HK-2 (cell line): ENCODE data around the gene HBM.
A peak's percentile ranks its signal among the peaks of the same experiment; 100 is the strongest.
"Not testable (repeated sequence)": the region's sequence is repeated elsewhere in the genome, so short reads cannot be mapped to it uniquely, and the experiment has no call there.

Experiments used
- DNase-seq: peaks from one replicate; pipeline ENCODE4 v3.0.0-alpha.2; 2018; ENCODE audit not compliant: unreplicated experiment

The HBM gene

DNA sequence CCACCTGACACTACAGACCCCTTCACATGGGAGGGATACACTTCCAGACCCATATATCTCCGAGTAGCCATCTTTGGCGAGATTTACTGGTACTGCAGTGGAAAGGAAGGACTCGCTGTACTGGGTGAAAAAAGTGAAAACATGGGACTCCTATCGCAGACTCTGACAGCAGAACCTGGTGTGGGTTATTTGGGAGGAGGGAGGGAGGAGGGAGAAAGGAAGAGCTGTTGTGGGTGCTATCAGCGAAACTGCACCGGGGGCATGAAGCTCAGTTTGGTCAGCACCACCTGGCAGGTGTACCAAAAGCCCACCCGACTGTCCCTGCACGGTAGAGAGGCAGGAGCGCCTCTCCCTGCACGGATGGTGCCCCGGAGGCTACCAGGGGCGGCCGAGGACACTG, 19.4 kb downstream of the HBM start:
- no peak for DNase-seq

DNA sequence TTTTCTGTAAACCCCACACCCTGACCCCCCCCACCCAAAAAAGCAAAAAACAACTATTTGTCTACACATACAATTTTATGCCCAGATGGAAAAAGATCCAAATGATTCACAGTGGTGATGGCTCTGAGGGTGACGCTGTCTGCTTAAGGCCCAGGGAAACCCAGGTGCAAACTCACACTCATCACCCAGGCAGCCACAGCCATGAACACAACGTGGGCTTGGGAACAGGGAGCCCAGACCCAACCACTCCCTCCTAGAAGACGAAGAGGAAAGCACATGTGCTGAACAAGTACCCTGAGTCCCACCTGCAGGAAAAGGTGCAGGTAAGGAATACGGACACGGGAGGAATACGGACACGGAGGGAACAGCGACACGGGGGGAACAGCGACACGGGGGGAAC, 19.9 kb downstream of the HBM start:
- DNase-seq = no peak

DNA sequence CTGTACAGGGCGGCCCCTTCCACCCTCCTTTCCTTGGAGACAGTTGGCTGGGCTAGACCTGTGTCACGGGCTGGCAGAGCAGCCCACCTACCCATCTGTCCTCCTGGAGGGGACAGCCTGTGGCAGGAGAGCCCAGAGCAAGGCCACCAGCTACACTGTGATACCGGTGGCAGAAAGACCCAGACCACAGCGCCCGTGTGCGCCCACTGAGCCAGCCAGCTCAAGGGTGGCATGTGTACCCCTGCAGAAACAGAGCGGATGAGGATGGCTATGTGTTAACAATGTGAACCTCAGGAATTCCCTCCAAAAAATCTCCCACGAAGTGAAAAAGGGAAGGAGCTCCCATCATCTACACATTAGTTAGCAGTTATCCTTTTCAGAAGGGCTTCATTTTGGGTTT, 21.6 kb downstream of the HBM start:
- DNase-seq = no peak

DNA sequence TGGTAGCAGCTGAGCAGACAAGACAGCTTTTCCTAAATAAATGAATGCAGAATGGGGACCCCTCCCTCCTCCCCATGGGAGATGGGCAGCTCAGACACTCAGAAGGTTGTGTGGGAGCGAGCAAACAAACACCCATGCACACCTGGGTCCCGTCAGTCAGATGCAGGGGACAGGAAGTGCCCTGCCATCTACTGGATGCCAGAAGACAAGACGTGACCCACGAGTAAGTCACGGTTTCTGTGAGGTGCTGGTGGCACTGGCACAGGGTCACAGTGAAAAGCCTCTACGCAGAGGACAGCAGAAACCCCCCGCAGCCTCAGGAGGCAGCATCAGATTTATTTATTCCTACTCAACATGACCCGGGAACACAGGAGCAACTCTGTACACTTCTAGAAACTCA, 22.9 kb downstream of the HBM start:
- no peak for DNase-seq

DNA sequence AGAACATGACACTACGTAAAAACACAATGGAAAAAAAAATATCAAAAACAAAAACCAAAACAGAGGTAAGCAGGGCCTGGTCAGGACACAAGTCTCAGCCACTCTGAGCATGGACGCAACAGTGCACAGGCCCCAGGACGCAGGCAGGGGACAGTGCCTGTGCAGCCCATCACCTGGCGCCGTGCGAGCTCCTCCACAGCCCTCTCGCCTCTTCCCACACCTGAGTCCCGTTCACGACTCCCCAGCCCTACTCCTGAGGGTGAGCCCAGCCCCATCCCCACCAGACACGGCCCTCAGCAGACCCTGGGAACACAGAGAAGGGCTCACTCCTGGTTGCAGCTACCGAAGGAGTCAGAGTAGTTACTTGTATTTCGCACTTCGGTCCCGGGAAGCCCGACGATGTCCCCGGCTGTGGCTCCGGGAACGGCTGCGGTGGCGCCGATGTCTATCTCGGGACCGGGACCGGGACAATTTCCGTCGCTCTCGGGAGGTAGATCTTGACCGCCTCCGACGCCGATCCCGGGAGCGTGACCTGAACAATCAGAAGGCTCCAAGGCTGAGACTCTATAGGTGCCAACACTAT, 23.9 kb downstream of the HBM start:
- no peak for DNase-seq

DNA sequence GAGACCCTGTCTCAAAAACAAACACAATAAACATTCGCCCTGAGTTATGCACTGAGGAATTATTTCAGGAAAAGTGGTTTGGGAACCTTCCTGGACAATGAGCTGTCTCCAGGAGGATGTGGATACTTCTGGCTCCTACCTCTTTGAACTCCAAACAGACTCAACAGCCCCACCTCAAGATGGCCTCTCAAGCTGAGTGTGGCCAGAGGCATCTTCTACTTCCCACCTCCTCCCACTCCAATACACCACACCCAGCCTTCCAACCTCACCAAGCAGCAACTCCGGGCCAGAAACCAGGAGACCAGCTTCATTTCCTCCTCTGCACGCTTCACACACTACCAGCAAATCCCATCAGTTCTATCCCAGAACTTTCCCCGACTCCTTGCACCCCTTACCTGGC, 26.1 kb downstream of the HBM start:
- DNase-seq = no peak

DNA sequence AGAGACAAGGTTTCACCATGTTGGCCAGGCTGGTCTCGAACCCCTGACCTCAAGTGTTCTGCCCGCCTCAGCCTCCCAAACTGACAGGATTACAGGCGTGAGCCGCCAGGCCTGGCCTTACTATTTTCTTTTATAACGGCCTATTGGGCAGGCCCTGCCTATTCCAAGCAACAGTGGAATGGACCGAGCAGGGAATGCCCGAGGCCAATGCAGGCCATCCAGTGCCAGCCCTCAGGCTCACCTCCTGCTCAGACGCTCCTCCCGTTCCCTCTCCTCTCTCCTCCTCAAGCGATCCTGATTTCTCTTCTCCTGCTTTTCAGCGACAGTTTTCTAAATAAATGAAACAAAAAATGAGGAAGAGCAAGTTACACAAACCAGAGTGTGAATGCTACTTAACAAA, 26.9 kb downstream of the HBM start:
- no peak for DNase-seq

DNA sequence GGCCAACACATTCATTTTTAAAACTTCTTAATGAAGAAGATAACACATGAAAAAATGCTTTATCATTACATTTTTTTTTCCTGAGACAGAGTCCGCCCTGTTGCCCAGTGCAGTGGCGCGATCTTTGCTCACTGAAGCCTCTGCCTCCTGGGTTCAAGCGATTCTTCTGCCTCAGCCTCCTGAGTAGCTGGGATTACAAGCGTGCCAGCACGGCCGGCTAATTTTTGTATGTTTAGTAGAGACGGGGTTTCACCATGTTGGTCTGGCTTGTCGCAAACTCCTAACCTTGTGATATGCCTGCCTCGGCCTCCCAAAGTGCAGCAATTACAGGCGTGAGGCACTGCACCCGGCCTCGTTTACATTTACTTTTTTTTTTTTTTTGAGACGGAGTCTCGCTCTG, 27.7 kb downstream of the HBM start:
- no peak for DNase-seq

DNA sequence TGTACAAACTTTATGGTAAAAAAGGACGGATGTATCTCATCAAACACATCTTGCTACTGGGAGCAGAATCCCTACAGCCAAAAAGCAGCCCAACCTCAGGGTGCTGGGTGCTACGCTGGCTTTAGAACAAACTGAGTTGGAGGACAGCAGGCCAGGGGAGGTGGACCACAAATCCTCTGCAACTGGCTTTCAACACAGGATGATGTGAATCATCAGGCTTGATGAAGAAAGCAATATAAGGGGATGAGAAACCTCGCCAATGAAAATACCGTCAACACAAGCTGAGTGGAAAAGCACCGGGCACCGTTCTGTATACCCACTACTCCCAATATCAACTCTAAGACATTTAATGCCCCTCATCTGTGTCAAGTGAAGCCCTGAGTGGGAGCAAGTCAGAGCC, 28.7 kb downstream of the HBM start:
- no peak for DNase-seq

DNA sequence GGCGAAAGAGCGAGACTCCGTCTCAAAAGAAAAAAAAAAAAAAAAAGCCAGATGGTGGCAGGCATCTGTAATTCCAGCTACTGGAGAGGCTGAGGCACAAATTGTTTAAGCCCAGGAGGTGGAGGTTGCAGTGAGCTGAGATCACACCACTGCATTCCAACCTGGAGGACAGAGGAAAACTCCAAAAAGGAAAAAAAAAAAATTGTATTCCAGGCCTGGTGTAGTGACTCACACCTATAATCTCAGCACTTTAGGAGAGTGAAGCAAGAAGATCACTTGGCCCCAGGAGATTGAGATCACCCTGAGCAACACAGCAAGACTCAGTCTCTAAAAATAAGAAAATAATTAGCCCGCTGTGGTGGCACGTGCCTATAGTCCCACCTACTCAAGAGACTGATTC, 34.6 kb downstream of the HBM start:
- peak; percentile 5 for DNase-seq

DNA sequence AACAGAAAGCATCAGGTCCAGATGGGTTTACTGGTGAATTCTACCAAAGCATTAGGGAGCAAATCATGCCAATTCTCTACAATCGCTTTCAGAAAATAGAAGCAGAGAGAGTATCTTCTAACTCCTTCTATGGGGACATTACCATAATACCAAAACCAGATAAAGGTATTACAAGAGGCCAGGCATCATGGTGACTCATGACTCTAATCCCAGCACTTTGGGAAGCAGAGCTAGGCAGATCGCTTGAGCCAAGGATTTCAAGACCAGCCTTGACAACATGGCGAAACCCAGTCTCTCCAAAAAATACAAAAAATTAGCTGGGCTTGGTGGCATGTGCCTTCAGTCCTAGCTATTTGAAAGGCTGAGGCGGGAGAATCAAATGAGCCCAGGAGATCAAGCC, 37.5 kb downstream of the HBM start:
- no peak for DNase-seq

DNA sequence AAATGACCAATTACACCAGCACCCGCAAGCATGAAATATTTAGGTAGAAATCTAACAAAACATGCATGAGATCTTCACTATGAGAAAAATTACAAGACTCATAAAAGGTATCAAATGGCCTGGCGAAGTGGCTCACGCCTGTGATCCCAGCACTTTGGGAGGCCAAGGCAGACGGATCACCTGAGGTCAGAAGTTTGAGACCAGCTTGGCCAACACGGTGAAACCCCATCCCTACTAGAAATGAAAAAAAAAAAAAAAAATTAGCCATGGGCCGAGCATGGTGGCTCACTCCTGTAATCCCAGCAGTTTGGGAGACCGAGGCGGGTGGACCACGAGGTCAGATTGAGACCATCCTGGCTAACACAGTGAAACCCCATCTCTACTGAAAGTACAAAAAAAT, 38.3 kb downstream of the HBM start:
- DNase-seq = not testable (repeated sequence)

DNA sequence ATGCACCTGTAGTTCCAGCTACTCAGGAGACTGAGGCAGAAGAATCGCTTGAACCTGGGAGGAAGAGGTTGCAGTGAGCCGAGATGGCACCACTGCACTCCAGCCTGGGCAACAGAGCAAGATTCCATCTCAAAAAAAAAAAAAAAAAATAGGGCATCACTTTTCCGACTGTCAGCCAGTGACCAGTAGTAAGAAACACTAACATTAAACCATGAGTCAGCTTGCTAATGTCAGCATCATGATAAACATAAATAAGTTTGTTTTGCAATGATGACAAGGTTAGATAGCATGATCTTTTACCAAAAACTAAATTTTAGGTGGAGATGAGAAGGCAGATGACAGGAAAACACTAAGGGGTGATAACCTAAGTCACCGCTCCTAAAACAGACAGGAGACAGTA, 43.6 kb downstream of the HBM start:
- DNase-seq = not testable (repeated sequence)

DNA sequence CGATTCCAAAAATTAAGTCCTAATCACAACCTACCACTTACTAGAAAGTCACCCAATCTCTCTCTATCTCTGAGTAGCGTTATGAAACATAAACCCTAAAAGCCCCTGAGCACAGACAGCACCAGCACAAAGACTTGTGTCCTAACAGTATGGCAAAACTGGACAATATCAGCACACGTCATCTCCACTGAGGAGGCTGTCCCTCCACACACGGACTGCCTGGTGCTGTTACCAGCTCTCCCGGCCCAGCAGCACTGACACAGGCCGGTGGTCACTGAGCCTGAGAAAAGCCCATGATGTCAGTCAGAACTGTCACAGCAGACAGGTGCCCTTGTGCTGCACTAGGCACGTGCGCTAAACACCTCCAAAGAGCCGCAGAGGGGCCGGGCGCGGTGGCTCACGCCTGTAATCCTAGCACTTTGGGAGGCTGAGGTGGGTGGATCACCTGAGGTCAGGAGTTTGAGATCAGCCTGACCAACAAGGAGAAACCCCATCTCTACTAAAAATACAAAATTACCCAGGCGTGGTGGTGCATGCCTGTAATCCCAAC, 45.9 kb downstream of the HBM start:
- not testable (repeated sequence) for DNase-seq

DNA sequence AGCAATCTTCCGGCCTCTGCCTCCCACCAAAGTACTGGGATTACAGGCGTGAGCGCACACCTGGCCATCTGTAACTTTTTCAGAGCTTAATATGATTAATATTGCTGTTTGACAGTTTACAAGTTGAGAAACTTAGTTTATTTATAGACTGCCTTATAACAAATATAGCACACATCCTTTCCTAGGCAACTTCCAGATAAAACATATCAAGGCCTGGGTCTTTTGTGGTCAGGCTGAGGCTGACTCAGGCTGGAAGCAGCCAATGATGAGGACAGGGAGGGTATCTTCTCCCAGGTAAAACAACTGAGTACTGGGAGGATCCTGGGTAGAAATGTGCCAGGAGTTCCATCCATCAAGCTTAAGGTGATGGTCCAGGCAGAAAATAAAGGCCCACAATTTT, 47.2 kb downstream of the HBM start:
- no peak for DNase-seq
